IPS-18c (cell line): ENCODE results near the gene PARD6G.
"Not testable (repeated sequence)": the region's sequence is repeated elsewhere in the genome, so short reads cannot be mapped to it uniquely, and the experiment has no call there.

ENCODE experiments used
- H3K4me3 ChIP-seq: 2 replicates; pipeline ENCODE4 v1.7.0; 2013; ENCODE audit warnings: low read depth, mild to moderate bottlenecking, low read length, moderate library complexity; ENCODE audit not compliant: insufficient read depth
- H3K9me3 ChIP-seq: one replicate; pipeline ENCODE4 v1.6.1; 2013; ENCODE audit warnings: mild to moderate bottlenecking, low read length, moderate library complexity; ENCODE audit not compliant: control insufficient read depth, insufficient read depth

The PARD6G gene, protein sequence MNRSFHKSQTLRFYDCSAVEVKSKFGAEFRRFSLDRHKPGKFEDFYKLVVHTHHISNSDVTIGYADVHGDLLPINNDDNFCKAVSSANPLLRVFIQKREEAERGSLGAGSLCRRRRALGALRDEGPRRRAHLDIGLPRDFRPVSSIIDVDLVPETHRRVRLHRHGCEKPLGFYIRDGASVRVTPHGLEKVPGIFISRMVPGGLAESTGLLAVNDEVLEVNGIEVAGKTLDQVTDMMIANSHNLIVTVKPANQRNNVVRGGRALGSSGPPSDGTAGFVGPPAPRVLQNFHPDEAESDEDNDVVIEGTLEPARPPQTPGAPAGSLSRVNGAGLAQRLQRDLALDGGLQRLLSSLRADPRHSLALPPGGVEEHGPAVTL

DNA sequence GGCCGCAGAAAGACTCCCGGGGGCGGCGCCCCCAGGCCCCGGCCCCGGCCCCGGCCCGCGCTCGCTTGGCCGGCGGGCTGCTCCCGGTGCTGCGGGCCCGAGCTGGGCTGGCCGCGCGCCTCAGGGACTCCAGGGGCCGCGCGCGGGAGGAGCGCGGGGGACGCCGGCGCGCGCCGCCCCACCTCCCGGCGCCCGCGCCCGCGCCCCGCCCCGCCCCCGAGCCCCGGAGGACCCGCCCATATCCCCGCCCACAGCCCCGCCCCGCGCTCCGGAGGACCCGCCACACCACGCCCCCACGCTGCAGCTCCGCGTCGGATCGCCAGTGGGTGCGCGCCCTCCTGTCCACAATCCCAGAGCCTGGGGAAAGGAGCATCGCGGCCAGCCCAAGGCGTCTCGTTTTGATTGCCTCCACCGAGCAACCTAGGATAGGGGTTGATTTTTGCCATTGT is at the start of gene PARD6G:
PARD6G (minus strand) TSS at position 122 of the 449 bp plus-strand sequence. CDS start 166 bp downstream, outside the sequence.
- Histone ChIP-seq H3K4me3 (peak within 1 kb of the TSS; percentile 77), H3K9me3 (no peaks in the 10 kb centered on the region)

GRCh38 chr18:80262241-80263033 is 15.1 kb upstream of the PARD6G start:
- H3K9me3 ChIP-seq, H3K4me3 ChIP-seq: not testable (repeated sequence)

- Histone ChIP-seq H3K4me3 (no peak overlapping the region), H3K9me3 (no peaks in the 10 kb centered on the region)
Measured at GRCh38 chr18:80259610-80260009, 12.3 kb upstream of the PARD6G start.

GRCh38 chr18:80258640-80259039 is 11.3 kb upstream of the PARD6G start:
- peaks cover 3% of the 10 kb centered on the region for H3K9me3 ChIP-seq
- no peak overlapping the region for H3K4me3 ChIP-seq

GRCh38 chr18:80257579-80258543 is 10.5 kb upstream of the PARD6G start:
- H3K9me3 ChIP-seq, H3K4me3 ChIP-seq: not testable (repeated sequence)

- no peak overlapping the region for H3K4me3 ChIP-seq
- peaks cover 3% of the 10 kb centered on the region for H3K9me3 ChIP-seq
Measured at GRCh38 chr18:80254971-80255500, 7.7 kb upstream of the PARD6G start.

GRCh38 chr18:80253871-80254492 is 6.7 kb upstream of the PARD6G start:
- Histone ChIP-seq H3K4me3 (no peak overlapping the region), H3K9me3 (peaks cover 3% of the 10 kb centered on the region)

DNA sequence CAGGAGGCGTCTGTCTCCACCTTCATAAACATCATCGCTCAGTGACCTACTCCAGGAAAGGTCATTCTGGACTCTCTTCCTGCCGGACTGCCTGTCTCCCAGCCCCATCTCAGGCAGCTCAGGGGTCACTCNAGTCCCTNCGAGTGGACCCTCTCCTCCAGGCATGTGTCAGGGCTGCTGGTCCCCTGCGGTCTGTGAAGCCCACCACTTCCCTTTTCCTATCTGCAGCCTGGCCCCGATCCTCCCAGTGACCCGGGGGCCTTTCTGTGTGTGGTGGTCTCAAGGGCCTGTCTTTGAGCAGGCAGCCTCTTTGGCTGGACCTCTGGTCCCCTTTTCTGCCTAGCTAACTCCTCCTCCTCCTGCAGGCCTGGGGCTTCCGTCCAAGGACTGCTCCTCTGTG is 5.9 kb upstream of the PARD6G start:
- no peak overlapping the region for H3K4me3 ChIP-seq
- peaks cover 3% of the 10 kb centered on the region for H3K9me3 ChIP-seq

DNA sequence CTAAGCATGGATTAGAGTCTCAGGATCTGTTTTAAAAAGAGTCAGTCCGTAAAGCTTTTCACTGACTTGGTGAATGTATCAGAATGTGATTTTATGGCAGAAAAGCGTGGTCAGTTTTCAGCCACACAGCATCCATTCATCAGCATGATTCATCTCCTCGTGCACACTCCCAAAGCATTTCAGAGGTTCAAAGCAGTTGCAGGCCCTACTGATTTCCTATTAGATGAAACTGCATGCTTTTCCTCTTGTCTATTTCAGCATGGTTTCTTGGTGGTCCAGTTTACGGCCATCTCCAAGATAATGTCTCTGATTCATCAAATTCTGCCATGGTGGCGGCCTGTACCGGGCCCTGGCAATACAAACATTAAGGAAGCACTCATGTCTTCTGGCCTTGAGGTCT is 4.8 kb upstream of the PARD6G start:
- no peak overlapping the region for H3K4me3 ChIP-seq
- H3K9me3 ChIP-seq, result peaks cover 3% of the 10 kb centered on the region

- H3K4me3 ChIP-seq, result no peak overlapping the region
- H3K9me3 ChIP-seq, result peaks cover 3% of the 10 kb centered on the region
Measured at GRCh38 chr18:80251700-80252099, 4.4 kb upstream of the PARD6G start.

DNA sequence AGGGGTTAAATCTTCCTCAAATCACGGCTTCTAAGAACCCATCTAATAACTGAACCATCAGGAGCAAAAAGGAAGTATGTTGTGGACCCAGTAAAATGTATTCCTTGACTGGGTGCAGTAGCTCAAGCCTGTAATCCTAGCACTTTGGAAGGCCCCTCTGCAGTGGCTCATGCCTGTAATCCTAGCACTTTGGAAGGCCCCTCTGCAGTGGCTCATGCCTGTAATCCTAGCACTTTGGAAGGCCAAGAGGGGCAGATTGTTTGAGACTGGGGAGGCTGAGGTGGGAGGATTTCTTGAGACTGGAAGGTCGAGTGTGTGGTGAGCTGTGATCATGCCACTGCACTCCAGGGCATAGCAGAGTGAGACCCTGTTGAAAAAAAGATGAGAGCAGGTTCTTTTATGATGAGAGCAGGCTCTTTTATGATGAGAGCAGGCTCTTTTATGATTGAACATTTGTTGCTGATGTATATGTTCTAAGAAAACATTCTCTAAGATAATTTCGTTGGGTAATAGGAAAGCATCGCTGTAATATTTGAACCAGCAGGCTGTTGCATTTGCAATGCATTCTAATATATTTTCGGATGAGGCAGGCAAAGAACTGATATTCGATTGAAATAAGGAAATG is 3.5 kb upstream of the PARD6G start:
- H3K4me3 ChIP-seq, result no peak overlapping the region
- H3K9me3 ChIP-seq, result peaks cover 3% of the 10 kb centered on the region

- H3K9me3 ChIP-seq, result peaks cover 3% of the 10 kb centered on the region
- no peak overlapping the region for H3K4me3 ChIP-seq
Measured at GRCh38 chr18:80249217-80250093, 2.1 kb upstream of the PARD6G start.

DNA sequence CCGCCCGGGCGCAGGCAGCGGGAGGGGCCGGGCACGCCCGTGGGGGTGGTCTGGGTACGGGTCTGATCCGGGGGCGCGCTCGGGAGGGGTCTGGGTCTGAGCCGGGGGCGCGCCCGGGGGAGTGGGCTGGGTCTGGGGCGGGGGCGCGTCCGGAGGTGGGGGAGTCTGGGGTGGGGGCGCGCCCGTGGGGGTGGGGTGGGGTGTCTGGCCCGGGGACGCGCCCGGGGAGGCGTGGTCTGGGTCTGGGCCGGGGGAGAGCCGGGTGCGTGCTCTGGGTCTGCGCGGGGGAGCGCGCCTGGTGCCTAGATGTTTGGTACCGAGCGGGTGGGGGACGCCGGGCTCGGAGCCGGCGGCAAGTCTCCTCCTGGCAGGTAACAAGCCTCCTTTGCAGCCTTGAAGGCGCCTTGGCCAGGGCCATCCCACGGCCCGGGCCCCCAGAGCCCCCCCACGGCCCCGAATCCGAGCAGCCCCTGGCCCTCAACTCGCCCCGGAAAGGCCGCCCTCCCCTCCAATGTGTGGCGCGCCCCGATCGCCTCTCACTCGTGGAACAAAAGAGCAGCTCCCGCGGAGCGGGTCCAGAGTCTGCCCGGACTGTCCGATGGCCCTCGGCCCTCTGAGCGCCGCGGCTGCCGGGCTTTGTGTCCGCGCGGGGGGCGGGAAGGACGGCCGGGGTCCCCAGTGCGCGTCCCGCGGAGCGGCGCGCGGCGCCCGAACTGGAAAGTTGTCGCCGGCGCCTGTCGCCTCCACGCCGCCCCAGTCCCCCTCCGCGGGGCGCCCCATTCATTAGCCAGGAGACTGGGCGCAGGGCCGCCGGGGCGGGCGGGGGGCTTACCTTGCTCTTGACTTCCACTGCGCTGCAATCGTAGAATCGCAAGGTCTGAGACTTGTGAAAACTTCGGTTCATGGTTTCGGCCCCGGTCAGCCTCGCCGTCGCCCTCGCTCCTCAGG is 595 bp downstream of the PARD6G start:
- peak overlapping the region; percentile 77 for H3K4me3 ChIP-seq
- no peaks in the 10 kb centered on the region for H3K9me3 ChIP-seq

DNA sequence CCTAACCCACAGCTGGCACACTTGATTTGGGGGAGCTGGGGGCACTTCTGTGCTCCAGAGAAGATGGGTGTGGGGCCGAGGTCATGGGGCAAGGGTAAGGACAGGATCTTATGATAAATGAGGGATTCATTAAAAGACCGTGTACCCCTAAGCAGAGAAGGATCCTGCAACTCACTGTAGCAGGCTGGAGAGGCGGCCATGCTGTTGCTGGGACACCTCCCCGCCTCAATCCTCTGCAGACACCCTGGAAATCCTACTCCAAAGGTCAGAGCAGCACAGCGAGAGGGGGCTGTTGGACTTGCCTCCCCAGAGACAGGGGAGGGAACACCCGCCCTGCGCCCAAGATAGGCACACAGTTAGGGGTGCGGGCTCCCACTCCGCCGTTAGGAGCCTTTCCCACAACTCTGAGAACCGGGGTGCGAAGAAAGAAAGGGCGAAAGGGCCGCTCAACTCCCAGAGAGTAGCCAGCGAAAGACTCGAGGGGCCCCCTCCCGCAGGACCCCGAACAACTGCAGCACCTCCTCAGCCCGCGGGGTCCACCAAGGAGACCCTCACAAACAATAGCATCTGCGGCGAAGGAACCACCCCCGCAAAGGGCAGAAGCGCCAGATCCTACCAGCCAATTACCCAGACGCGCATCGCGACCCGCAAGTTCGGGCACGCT is 1.4 kb downstream of the PARD6G start:
- H3K9me3 ChIP-seq, result no peaks in the 10 kb centered on the region
- H3K4me3 ChIP-seq, result peak overlapping the region; percentile 77
